Breast epithelium (tissue), 3 donors: ENCODE measurements around the gene INTS6.

Experiments used
- POLR2A ChIP-seq: fragments of 450-650 bp; IDR thresholded peaks from one replicate; pipeline ENCODE4 v1.6.1; 2016; ENCODE audit warnings: antibody characterized with exemption, mild to moderate bottlenecking, moderate library complexity
- TF ChIP-seq, protein P1 (sequence below), 3 donors: fragments of 450-650 bp; IDR thresholded peaks; one replicate each; pipeline ENCODE4 v1.5.1; 2016 to 2017; ENCODE audit warnings: antibody characterized with exemption in 3 of 3, mild to moderate bottlenecking in 3 of 3, moderate library complexity in 3 of 3

DNA sequence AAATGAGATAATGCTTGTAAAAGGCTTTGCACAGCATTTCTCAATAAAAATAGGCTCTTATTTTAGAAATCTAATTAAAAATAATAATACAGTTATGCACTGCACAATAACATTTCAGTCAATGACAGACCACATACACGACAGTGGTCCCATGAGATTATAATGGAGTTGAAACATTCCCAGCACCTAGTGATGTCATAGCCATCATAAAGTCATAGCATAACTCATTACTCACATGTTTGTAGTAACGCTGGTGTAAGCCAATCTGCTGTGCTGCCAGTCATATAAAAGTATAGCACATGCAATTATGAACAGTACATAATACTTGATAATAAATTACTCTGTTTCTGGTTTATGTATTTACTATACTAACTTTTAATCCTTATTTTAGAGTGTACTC lies 126.1 kb downstream of the INTS6 start:
- TF ChIP-seq, protein P1, sequence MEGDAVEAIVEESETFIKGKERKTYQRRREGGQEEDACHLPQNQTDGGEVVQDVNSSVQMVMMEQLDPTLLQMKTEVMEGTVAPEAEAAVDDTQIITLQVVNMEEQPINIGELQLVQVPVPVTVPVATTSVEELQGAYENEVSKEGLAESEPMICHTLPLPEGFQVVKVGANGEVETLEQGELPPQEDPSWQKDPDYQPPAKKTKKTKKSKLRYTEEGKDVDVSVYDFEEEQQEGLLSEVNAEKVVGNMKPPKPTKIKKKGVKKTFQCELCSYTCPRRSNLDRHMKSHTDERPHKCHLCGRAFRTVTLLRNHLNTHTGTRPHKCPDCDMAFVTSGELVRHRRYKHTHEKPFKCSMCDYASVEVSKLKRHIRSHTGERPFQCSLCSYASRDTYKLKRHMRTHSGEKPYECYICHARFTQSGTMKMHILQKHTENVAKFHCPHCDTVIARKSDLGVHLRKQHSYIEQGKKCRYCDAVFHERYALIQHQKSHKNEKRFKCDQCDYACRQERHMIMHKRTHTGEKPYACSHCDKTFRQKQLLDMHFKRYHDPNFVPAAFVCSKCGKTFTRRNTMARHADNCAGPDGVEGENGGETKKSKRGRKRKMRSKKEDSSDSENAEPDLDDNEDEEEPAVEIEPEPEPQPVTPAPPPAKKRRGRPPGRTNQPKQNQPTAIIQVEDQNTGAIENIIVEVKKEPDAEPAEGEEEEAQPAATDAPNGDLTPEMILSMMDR (IDR thresholded peaks at IDR 0.05): no peak
- no peak for TF ChIP-seq POLR2A
